ENCODE measurements around the gene NUP85. TPM values are rescaled to one million over a fixed set of nuclear protein-coding genes. Genes with fewer than 3 reads are reported as not detected.
A peak's percentile ranks its signal among the peaks of the same experiment; 100 is the strongest.

Gene NUP85
- polyA plus RNA-seq, 1 donor from 2014 or later, result 84.1 TPM

- TF ChIP-seq MXI1 (conservative IDR thresholded peaks at IDR 0.05; ENCODE audit: poor library complexity, severe bottlenecking), result peak; percentile 35
- no peak for TF ChIP-seq POLR2AphosphoS5 (IDR thresholded peaks at IDR 0.05)
- Histone ChIP-seq H3K9me3 (ENCODE audit: low read length) (no peaks in the 10 kb centered on the region), H3K27me3 (ENCODE audit: insufficient read depth, low read depth, low read length) (no peaks in the 10 kb centered on the region), H3K36me3 (ENCODE audit: insufficient read depth, low read length) (no peaks in the 10 kb centered on the region), H3K4me3 (ENCODE audit: low read length) (peak overlapping the region; percentile 97), H3K9ac (ENCODE audit: low read length) (peak overlapping the region; percentile 87), H4K20me1 (ENCODE audit: insufficient read depth) (no peaks in the 10 kb centered on the region), H3K79me2 (replicated peaks; ENCODE audit: insufficient read depth, low read length) (peaks cover 47% of the 10 kb centered on the region), H3K4me2 (ENCODE audit: low read length) (no peak overlapping the region), H3F3A (ENCODE audit: insufficient read depth, low read length, poor library complexity, severe bottlenecking) (no peaks in the 10 kb centered on the region), H3K27ac (ENCODE audit: low read length) (peak overlapping the region; percentile 99), H2AFZ (ENCODE audit: low read depth, low read length) (peak overlapping the region; percentile 8), H3K9me2 (ENCODE audit: insufficient read depth, low read length) (no peaks in the 10 kb centered on the region)
Observed at GRCh38 chr17:75182319-75182568, 23.2 kb upstream of the NUP85 start.

DNA sequence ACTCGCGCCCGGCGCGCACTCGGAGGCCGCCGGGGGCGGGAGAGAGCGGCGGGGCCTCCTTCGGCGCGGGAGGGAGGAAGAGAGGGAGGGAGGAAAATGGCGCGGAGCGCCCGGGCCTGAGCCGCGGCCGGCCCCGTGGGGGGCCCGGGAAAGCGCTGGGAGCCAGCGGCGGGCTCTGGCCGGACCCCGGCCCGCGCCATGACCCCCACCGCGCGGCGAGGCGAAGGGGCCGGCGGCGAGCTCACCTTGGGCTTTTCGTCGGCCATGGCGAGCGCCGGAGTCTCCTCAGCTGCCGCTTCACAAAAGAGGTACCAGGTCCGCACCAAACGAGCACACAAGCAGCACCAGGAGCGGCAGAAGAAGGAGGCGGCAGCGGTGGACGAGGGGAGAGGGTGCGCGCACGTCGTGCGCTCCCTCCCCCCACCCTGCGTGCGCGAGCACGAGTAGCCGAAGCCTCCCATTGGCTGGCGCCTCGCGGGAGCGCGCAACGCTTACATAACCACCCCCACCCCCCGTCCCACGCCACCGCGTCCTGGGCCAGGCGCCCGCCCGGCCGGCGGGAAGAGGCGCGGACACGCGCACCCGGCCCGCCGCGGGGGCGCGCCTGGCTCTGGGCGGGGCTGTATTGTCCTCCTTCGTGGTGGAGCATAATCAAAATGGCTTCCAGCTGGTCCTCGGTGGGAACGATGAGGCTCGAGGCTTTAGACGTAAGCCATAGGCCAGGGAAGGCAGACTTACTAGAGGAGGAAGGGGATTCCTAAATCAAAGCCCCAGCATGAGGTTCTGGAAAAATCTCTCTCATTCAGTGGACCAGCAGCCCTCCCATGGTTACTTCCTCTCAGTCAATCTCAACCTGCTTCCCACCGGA is 22.7 kb upstream of the NUP85 start, which contains the start of gene SUMO2:
Gene SUMO2, minus strand, starts transcription at position 391 of the 868 bp plus-strand sequence. Its CDS starts 125 bp downstream, at position 266.
- Histone ChIP-seq H3K27ac (ENCODE audit: low read length) (peak within 1 kb of the TSS; percentile 99), H3K36me3 (ENCODE audit: insufficient read depth, low read length) (no peaks in the 10 kb centered on the region), H3K9me3 (ENCODE audit: low read length) (no peaks in the 10 kb centered on the region), H3K9ac (ENCODE audit: low read length) (peak within 1 kb of the TSS; percentile 87), H4K20me1 (ENCODE audit: insufficient read depth) (no peaks in the 10 kb centered on the region), H2AFZ (ENCODE audit: low read depth, low read length) (peak within 1 kb of the TSS; percentile 99), H3F3A (ENCODE audit: insufficient read depth, low read length, poor library complexity, severe bottlenecking) (no peaks in the 10 kb centered on the region), H3K4me2 (ENCODE audit: low read length) (peak within 1 kb of the TSS; percentile 94), H3K27me3 (ENCODE audit: insufficient read depth, low read depth, low read length) (no peaks in the 10 kb centered on the region), H3K4me3 (ENCODE audit: low read length) (peak within 1 kb of the TSS; percentile 97), H3K79me2 (replicated peaks; ENCODE audit: insufficient read depth, low read length) (peaks cover 42% of the 10 kb centered on the region), H3K9me2 (ENCODE audit: insufficient read depth, low read length) (no peaks in the 10 kb centered on the region)
- TF ChIP-seq MXI1 (conservative IDR thresholded peaks at IDR 0.05; ENCODE audit: poor library complexity, severe bottlenecking) (peak; percentile 60), EP300 (conservative IDR thresholded peaks at IDR 0.05; ENCODE audit: poor library complexity, severe bottlenecking) (peak; percentile 63), POLR2AphosphoS5 (IDR thresholded peaks at IDR 0.05) (peak; percentile 96), CTCF (IDR thresholded peaks at IDR 0.05; ENCODE audit: poor library complexity, severe bottlenecking) (peak; percentile 32), TAF1 (IDR thresholded peaks at IDR 0.05; ENCODE audit: low read depth) (peak; percentile 96), RAD21 (conservative IDR thresholded peaks at IDR 0.05) (no peak), EZH2 (IDR thresholded peaks at IDR 0.05; ENCODE audit: borderline replicate concordance, insufficient read depth, low read length, poor library complexity, severe bottlenecking) (no peak)
- TF ChIP-seq, protein P1, sequence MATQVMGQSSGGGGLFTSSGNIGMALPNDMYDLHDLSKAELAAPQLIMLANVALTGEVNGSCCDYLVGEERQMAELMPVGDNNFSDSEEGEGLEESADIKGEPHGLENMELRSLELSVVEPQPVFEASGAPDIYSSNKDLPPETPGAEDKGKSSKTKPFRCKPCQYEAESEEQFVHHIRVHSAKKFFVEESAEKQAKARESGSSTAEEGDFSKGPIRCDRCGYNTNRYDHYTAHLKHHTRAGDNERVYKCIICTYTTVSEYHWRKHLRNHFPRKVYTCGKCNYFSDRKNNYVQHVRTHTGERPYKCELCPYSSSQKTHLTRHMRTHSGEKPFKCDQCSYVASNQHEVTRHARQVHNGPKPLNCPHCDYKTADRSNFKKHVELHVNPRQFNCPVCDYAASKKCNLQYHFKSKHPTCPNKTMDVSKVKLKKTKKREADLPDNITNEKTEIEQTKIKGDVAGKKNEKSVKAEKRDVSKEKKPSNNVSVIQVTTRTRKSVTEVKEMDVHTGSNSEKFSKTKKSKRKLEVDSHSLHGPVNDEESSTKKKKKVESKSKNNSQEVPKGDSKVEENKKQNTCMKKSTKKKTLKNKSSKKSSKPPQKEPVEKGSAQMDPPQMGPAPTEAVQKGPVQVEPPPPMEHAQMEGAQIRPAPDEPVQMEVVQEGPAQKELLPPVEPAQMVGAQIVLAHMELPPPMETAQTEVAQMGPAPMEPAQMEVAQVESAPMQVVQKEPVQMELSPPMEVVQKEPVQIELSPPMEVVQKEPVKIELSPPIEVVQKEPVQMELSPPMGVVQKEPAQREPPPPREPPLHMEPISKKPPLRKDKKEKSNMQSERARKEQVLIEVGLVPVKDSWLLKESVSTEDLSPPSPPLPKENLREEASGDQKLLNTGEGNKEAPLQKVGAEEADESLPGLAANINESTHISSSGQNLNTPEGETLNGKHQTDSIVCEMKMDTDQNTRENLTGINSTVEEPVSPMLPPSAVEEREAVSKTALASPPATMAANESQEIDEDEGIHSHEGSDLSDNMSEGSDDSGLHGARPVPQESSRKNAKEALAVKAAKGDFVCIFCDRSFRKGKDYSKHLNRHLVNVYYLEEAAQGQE (IDR thresholded peaks at IDR 0.05; ENCODE audit: borderline replicate concordance), result peak; percentile 77
